Adipocyte (in vitro differentiated cells): ENCODE results near the gene TTC17.

Source experiments
- DNase-seq: peaks from one replicate; pipeline ENCODE4 v3.0.0-alpha.2; 2015; ENCODE audit warnings: low read depth
- H3K27me3 ChIP-seq: replicated peaks from 2 replicates; pipeline ENCODE4 v1.7.0; 2013; ENCODE audit warnings: mild to moderate bottlenecking, low read length, moderate library complexity; ENCODE audit not compliant: control insufficient read depth, insufficient read depth
- H3K36me3 ChIP-seq: 2 replicates; pipeline ENCODE4 v1.7.0; 2013; ENCODE audit warnings: low read length, mild to moderate bottlenecking, moderate library complexity; ENCODE audit not compliant: control insufficient read depth, insufficient read depth, severe bottlenecking
- H3K4me1 ChIP-seq: 2 replicates; pipeline ENCODE4 v1.7.0; 2013; ENCODE audit warnings: mild to moderate bottlenecking, low read length, moderate library complexity; ENCODE audit not compliant: control insufficient read depth, insufficient read depth
- H3K4me3 ChIP-seq: 2 replicates; pipeline ENCODE4 v1.7.0; 2013; ENCODE audit warnings: mild to moderate bottlenecking, low read length, moderate library complexity
- H3K9ac ChIP-seq: 2 replicates; pipeline ENCODE4 v1.7.0; 2013; ENCODE audit warnings: mild to moderate bottlenecking, low read length, moderate library complexity
- H3K9me3 ChIP-seq: 2 replicates; pipeline ENCODE4 v1.7.0; 2013; ENCODE audit warnings: mild to moderate bottlenecking, low read length, moderate library complexity; ENCODE audit not compliant: control insufficient read depth

The TTC17 gene

DNA sequence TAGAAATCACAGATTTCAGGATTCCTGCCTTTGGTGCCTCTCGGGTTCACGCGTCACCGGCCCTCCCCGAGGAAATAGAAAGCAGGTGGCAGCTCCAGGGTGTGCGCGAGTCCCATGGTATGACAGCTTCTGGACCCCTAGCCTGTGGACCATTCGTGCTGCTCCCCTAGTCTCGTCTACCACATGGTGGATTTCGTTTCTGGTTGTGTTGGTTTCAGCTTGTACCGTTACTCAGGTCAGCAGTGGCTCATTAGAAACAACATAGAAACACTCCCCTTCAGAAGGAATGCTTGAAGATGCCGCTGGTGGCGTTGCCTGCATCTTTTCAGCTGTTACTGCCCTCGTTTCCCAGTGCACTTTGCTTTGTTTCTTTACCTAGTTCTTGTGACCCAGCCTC is 700 bp downstream of the TTC17 start:
- DNase-seq: peak; percentile 62
- Histone ChIP-seq H3K36me3 (no peaks in the 10 kb centered on the region), H3K9me3 (no peaks in the 10 kb centered on the region), H3K4me1 (peaks cover 28% of the 10 kb centered on the region), H3K4me3 (peak overlapping the region; percentile 92), H3K27me3 (no peaks in the 10 kb centered on the region), H3K9ac (peak overlapping the region; percentile 95)

DNA sequence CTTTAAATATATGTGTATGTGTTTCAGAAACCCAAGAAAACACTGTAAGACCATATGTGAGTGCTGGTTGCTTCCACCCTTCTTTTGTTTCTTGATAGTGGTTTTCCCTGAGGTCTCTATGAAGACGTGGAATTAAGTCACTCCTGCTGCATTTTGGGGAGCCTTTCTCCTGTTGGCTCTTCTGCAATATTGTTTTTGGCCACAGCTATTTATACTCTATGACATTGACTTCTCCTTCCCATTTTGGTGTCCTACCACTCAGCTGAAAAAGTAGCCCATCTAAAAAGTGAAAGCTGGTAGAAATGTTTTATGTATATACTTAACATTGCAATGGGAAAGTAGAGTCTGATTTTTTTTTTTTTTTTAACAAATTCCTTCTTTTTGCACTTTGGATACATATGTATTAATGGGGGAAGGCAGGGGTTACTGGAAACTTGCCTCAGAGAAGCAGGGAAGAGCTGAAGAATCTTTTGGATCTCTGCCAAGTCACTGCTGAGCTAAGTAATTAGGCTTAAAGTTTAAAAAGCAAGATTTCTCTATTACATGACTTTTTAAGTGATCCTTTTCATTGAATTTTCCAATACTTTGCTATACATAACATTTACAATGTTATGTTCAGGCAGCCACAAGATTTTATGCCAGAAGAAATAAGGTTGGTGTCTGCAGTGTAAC is 1.8 kb downstream of the TTC17 start:
- no peaks in the 10 kb centered on the region for H3K9me3 ChIP-seq
- H3K36me3 ChIP-seq: peaks cover 3% of the 10 kb centered on the region
- H3K4me1 ChIP-seq: peaks cover 28% of the 10 kb centered on the region
- H3K27me3 ChIP-seq: no peaks in the 10 kb centered on the region
- DNase-seq: peak; percentile 55
- peak overlapping the region; percentile 92 for H3K4me3 ChIP-seq
- H3K9ac ChIP-seq: peak overlapping the region; percentile 95

GRCh38 chr11:43366677-43367076 is 8.0 kb downstream of the TTC17 start:
- peak; percentile 29 for DNase-seq
- Histone ChIP-seq H3K9me3 (no peaks in the 10 kb centered on the region), H3K36me3 (peaks cover 14% of the 10 kb centered on the region), H3K9ac (no peak overlapping the region), H3K4me1 (peaks cover 6% of the 10 kb centered on the region), H3K4me3 (no peak overlapping the region), H3K27me3 (no peaks in the 10 kb centered on the region)

DNA sequence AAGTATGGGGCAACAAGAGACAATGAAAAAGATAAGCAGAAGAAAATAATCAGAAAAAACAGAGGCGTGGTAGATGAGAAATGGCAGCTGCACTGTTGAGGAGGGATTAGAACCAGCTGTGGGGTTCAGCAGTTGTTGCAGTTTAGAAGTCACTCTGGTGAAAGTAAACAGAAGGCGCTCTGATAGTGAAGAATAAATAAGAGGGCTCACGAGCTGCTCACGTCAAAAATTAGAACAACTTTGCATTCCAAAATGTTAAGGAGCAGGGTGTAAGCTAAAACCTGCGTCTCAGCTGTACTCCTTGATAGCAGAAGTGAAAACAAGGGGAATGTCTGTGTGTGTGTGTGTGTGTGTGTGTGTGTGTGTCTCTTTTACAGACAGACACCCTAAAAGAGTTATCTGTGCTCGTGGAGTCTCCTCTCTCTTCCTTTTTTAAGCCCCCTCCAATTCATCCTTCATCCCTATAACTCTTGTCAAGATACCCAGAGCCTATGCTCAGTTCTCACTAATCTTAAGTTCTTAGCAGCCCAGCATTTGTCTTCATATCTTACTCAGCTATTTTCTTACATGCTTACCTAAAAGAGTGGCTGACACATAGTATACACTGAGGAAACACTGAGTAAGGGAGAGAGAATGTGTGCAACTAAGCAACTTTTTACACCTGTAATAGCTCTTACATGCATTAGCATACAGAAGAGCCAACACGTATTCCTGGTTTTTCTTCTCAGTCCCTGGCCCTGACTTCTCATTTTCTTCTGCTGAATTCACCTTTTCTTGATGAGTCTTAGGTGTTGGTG is 8.9 kb downstream of the TTC17 start:
- no peak for DNase-seq
- peaks cover 6% of the 10 kb centered on the region for H3K4me1 ChIP-seq
- H3K9ac ChIP-seq: no peak overlapping the region
- peaks cover 14% of the 10 kb centered on the region for H3K36me3 ChIP-seq
- no peak overlapping the region for H3K4me3 ChIP-seq
- H3K27me3 ChIP-seq: no peaks in the 10 kb centered on the region
- no peaks in the 10 kb centered on the region for H3K9me3 ChIP-seq

DNA sequence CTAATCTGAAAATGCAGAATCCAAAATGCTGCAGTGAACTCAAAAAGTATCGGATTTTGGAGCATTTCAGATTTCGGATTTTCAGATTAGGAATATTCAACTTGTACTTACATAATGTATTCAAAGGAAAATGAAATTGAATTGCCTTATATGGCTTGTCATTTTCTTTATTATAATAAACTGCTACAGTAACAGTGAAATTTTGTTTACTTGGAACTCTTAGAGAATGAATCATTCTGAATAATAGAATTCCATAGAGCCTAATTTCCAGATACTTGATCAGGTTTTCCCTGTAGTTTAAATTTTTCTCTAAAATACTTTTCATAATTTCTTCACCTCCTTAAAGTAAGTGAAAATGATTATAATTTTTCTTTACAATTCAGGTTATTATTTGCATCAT is 17.3 kb downstream of the TTC17 start:
- H3K4me3 ChIP-seq: peak overlapping the region; percentile 39
- no peak for DNase-seq
- no peak overlapping the region for H3K9ac ChIP-seq
- no peaks in the 10 kb centered on the region for H3K27me3 ChIP-seq
- H3K4me1 ChIP-seq: peaks cover 9% of the 10 kb centered on the region
- no peaks in the 10 kb centered on the region for H3K9me3 ChIP-seq
- peaks cover 23% of the 10 kb centered on the region for H3K36me3 ChIP-seq

DNA sequence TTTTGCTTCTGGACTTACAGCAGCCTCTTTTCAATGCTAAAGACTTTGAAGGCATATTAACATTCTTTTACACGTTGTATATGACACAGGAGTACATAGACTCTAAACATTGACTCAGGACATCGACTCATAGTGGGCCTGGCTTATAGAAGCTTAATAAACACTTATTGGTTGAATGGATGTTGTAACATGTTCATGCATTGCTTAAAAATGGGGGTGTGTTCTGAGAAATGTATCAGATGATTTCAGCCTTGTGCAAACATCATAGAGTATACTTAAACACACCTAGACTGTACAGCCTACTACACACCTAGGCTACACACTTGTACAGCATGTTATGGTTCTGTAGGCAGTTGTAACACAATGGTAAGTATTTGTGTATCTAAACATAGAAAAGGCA is 17.9 kb downstream of the TTC17 start:
- H3K27me3 ChIP-seq: no peaks in the 10 kb centered on the region
- peaks cover 23% of the 10 kb centered on the region for H3K36me3 ChIP-seq
- peaks cover 9% of the 10 kb centered on the region for H3K4me1 ChIP-seq
- H3K9ac ChIP-seq: no peak overlapping the region
- DNase-seq: peak; percentile 61
- peak overlapping the region; percentile 39 for H3K4me3 ChIP-seq
- H3K9me3 ChIP-seq: no peaks in the 10 kb centered on the region

DNA sequence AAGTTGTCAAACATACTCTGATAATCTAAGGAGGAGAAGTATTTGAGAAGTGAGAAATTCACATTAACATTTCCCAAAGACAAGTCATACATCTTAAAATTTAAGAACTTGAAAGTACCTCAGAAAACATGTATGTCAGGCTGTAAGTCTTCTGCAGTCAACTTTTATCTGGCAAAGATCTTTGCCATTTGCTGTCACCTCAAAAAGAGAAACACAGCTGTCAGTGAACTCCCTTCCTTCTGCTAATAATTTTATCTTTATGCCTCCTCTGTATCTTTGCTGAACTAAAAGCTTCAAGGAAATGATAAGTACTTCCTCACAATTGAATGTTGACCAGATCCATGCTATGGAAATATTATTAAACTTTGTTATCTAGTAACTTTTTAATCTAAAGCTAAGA is 18.7 kb downstream of the TTC17 start:
- no peak for DNase-seq

DNA sequence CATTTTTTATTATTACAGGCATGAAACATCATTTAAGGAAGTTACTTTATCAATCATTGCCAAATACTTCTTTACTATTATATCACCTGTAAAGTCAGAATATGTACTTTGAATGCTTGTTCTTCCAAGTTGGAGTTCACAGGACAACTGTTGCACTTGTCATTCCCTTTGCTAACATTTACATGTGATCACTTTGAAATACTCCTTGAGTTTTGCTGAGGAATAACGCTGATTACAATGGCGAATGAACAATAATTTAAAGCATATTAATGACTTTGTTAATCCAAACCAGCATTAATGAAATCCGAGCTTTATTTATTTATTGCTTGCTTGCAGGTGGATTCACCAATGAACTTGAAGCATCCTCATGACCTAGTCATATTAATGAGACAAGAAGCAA is 20.2 kb downstream of the TTC17 start:
- no peak for DNase-seq
- Histone ChIP-seq H3K9me3 (no peaks in the 10 kb centered on the region), H3K27me3 (no peaks in the 10 kb centered on the region), H3K4me3 (no peak overlapping the region), H3K4me1 (peaks cover 9% of the 10 kb centered on the region), H3K9ac (no peak overlapping the region), H3K36me3 (peaks cover 36% of the 10 kb centered on the region)

More for the DNA sequence above, 18.7 kb downstream of the TTC17 start:
- peaks cover 9% of the 10 kb centered on the region for H3K4me1 ChIP-seq
- H3K4me3 ChIP-seq: no peak overlapping the region
- peaks cover 29% of the 10 kb centered on the region for H3K36me3 ChIP-seq
- H3K27me3 ChIP-seq: no peaks in the 10 kb centered on the region
- no peak overlapping the region for H3K9ac ChIP-seq
- H3K9me3 ChIP-seq: no peaks in the 10 kb centered on the region

DNA sequence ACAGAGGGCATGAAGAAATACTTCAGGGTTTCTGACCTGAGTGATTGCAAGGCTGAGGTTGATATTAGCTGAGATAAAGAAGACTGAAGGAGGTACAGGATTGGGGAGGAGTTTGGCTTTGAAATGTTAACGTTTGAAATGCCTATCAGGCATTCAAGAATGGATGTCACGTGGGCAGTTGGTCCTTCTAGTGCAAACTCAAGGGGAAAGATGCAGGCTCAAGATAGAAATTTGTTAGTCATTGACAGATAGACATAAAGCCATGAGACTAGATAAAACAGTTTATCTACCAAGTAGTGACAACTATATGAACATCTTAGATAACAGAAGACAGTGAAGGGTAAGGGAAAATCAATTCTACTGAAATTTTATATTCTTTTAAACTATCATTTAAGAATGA is 23.1 kb downstream of the TTC17 start:
- H3K36me3 ChIP-seq: peaks cover 43% of the 10 kb centered on the region

GRCh38 chr11:43382614-43383013 is 23.9 kb downstream of the TTC17 start:
- no peaks in the 10 kb centered on the region for H3K4me1 ChIP-seq
- no peak for DNase-seq
- no peaks in the 10 kb centered on the region for H3K27me3 ChIP-seq
- H3K36me3 ChIP-seq: peaks cover 48% of the 10 kb centered on the region
- no peak overlapping the region for H3K4me3 ChIP-seq
- no peaks in the 10 kb centered on the region for H3K9me3 ChIP-seq
- no peak overlapping the region for H3K9ac ChIP-seq

More for the DNA sequence above, 23.1 kb downstream of the TTC17 start:
- DNase-seq: no peak
- H3K4me1 ChIP-seq: no peaks in the 10 kb centered on the region
- no peak overlapping the region for H3K9ac ChIP-seq
- H3K27me3 ChIP-seq: no peaks in the 10 kb centered on the region
- no peak overlapping the region for H3K4me3 ChIP-seq
- no peaks in the 10 kb centered on the region for H3K9me3 ChIP-seq

DNA sequence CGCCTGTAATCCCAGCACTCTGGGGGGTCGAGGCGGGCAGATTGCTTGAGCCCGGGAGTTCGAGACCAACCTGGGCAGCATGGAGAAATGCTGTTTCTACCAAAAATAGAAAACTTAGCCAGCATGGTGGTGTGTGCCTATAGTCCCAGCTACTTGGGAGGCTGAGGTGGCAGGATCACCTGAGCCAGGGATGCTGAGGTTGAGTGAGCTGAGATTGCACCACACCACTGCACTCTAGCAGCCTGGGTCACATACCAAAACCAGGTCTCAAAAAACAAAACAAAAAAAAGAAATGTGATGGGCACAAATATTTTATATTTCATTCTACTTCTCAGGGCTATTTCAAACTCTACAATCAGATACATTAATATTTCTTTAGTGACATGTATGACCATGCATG is 25.7 kb downstream of the TTC17 start:
- no peaks in the 10 kb centered on the region for H3K9me3 ChIP-seq
- H3K27me3 ChIP-seq: no peaks in the 10 kb centered on the region
- no peaks in the 10 kb centered on the region for H3K4me1 ChIP-seq
- H3K36me3 ChIP-seq: peaks cover 50% of the 10 kb centered on the region
- H3K4me3 ChIP-seq: no peak overlapping the region
- DNase-seq: no peak
- no peak overlapping the region for H3K9ac ChIP-seq
